Vagina (tissue), 2 donors: ENCODE results near the gene MSI2. TPM values are rescaled to one million over a fixed set of nuclear protein-coding genes. Genes with fewer than 3 reads are reported as not detected.

Source experiments
- DNase-seq, 2 donors: peaks; one replicate each; pipeline ENCODE4 v3.0.0-alpha.2; 2017; ENCODE audit errors: extremely low spot score in 2 of 2
- H3K27ac ChIP-seq: fragments of 200-600 bp; sonication (generic); one replicate; pipeline ENCODE4 v1.5.1; 2019
- H3K27me3 ChIP-seq: fragments of 200-600 bp; sonication (generic); one replicate; pipeline ENCODE4 v1.5.1; 2019
- H3K36me3 ChIP-seq, 2 donors: fragments of 200-600 bp; sonication (generic); one replicate each; pipeline ENCODE4 v1.5.1; 2017 to 2019
- H3K4me1 ChIP-seq: fragments of 200-600 bp; sonication (generic); one replicate; pipeline ENCODE4 v1.5.1; 2019
- H3K4me3 ChIP-seq, 2 donors: fragments of 200-600 bp; sonication (generic); 1 replicate in 1 of 2; 2 replicates in 1 of 2; pipeline ENCODE4 v1.5.1; 2016 to 2019
- H3K9me3 ChIP-seq: fragments of 200-600 bp; sonication (generic); one replicate; pipeline ENCODE4 v1.5.1; 2019
- POLR2A ChIP-seq, 2 donors: fragments of 450-650 bp; IDR thresholded peaks; one replicate each; pipeline ENCODE4 v1.6.1; 2017; ENCODE audit warnings: antibody characterized with exemption in 2 of 2, mild to moderate bottlenecking in 2 of 2, moderate library complexity in 2 of 2
- POLR2AphosphoS5 ChIP-seq, 2 donors: sonication (generic); formaldehyde crosslinking; IDR thresholded peaks; one replicate each; pipeline ENCODE4 v1.9.0; 2017; ENCODE audit warnings: antibody characterized with exemption in 2 of 2, mild to moderate bottlenecking in 2 of 2, low read depth in 1 of 2; ENCODE audit not compliant: insufficient read depth in 1 of 2
- intact Hi-C: fragments of 100-400 bp; cut with DNase I; formaldehyde crosslinking; loops from one replicate; pipeline ENCODE4 v1.15.1; 2023
- total RNA-seq: library from RNA; depleted of rRNA; stranded (reverse); fragments of >200 nt; gene quantifications from one replicate; pipeline ENCODE4 v1.2.3, GENCODE V29; 2016
- TF ChIP-seq, protein P1 (sequence below), 3 experiments: fragments of 450-650 bp in 2 of 3; fragments of 200-600 bp in 1 of 3; sonication (generic) in 1 of 3; IDR thresholded peaks; one replicate each; pipeline ENCODE4 v1.5.1; 2017 to 2019; ENCODE audit warnings: antibody characterized with exemption in 3 of 3, mild to moderate bottlenecking in 2 of 3, moderate library complexity in 2 of 3

MSI2 gene
- total RNA-seq, 1 donor from 2014 or later = 27.3 TPM

DNA sequence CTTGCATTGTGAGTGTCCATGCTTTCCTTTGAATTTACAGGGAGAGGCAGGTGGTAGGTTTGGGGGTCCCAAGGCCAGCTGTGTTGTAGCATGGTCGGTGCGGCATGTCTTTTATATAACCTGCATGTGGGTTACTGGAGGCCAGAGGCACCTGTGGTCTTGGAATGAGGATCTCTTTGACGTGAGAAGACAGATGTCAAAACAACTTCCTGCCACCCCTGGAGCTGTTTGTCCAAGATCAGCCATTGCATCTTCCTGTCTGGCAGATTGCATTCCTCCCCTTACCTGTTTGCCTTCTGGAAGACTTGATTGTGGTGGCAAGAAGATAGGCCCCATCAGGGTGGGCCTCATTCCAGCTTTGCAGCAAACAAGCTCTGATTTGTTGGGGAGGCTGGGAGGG lies 175.1 kb downstream of the MSI2 start:
- Histone ChIP-seq H3K36me3 (no peaks in the 10 kb centered on the region), H3K9me3 (no peaks in the 10 kb centered on the region), H3K27ac (no peak overlapping the region), H3K4me1 (no peaks in the 10 kb centered on the region), H3K4me3 (no peak overlapping the region), H3K27me3 (no peaks in the 10 kb centered on the region)
- DNase-seq = no peak
- TF ChIP-seq POLR2A (IDR thresholded peaks at IDR 0.05) (no peak), POLR2AphosphoS5 (IDR thresholded peaks at IDR 0.05; ENCODE audit: insufficient read depth in 1 of 2, low read depth in 1 of 2) (no peak)
- TF ChIP-seq, protein P1, sequence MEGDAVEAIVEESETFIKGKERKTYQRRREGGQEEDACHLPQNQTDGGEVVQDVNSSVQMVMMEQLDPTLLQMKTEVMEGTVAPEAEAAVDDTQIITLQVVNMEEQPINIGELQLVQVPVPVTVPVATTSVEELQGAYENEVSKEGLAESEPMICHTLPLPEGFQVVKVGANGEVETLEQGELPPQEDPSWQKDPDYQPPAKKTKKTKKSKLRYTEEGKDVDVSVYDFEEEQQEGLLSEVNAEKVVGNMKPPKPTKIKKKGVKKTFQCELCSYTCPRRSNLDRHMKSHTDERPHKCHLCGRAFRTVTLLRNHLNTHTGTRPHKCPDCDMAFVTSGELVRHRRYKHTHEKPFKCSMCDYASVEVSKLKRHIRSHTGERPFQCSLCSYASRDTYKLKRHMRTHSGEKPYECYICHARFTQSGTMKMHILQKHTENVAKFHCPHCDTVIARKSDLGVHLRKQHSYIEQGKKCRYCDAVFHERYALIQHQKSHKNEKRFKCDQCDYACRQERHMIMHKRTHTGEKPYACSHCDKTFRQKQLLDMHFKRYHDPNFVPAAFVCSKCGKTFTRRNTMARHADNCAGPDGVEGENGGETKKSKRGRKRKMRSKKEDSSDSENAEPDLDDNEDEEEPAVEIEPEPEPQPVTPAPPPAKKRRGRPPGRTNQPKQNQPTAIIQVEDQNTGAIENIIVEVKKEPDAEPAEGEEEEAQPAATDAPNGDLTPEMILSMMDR (IDR thresholded peaks at IDR 0.05) = no peak
- intact Hi-C loops = no loop called here

DNA sequence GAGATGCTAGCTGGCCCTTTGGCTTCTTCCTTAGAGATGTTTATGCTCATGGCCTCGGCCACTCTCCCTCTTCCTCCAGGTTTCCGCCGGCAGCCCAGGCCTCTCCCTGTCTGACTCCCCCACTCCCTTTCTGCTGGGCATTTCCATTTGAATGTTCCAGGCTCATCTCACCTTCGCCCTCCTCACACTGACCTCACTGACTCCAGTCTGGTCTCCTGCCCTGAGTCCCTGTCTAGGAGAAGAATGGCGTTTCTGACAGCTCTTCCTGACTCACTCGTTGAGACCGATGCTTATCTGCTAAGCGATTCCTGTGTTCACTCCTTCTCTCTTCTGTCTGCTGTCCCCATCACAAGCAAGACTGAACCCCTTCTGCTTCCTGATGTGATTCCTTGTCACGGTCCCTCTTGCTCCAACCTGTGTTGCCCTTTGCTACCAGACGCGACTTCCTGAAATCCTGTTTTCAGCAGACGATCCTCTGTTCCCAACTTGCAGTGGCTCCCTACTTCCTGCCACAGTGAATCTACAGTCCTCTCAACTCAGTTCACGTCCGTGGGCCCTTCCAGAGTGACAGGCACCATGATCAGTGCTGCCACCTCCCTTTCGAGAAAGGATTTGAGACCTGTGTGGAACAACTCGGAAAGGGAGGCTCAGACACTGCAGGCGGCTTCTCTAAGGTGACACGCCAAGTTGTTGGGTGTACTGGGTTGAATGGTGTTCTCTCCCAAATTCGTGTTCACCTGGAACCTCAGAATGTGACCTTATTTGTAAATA lies 176.4 kb downstream of the MSI2 start:
- Histone ChIP-seq H3K4me1 (no peaks in the 10 kb centered on the region), H3K9me3 (no peaks in the 10 kb centered on the region), H3K4me3 (no peak overlapping the region), H3K27ac (no peak overlapping the region), H3K27me3 (no peaks in the 10 kb centered on the region), H3K36me3 (no peaks in the 10 kb centered on the region)
- DNase-seq = no peak
- TF ChIP-seq, protein P1 (IDR thresholded peaks at IDR 0.05) = no peak
- no peak for TF ChIP-seq POLR2A (IDR thresholded peaks at IDR 0.05)
- TF ChIP-seq POLR2AphosphoS5 (IDR thresholded peaks at IDR 0.05; ENCODE audit: insufficient read depth in 1 of 2, low read depth in 1 of 2) = no peak
- intact Hi-C loops = no loop called here

DNA sequence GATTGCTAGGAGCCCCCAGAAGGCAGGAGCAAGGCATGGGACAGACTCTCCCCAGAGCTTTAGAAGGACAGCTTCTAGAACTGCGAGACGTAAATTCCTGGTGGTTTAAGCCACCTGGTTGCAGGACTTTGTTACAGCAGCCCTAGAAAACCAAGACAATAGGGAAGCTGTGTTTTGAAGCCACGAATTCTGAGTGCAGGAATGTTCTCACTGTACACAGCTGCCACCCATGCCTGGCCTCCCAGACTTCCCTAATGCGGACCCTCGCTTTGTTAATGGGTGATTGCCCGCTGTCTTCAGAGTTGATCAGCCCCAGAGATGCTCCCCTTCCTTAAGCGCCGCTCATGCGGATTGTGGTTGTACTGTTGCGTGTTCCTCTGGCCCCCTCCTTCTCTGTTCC lies 177.1 kb downstream of the MSI2 start:
- H3K27ac ChIP-seq = no peak overlapping the region
- intact Hi-C loops = no loop called here
- H3K9me3 ChIP-seq = no peaks in the 10 kb centered on the region
- H3K27me3 ChIP-seq = no peaks in the 10 kb centered on the region
- DNase-seq = no peak
- no peaks in the 10 kb centered on the region for H3K36me3 ChIP-seq
- no peak overlapping the region for H3K4me3 ChIP-seq
- TF ChIP-seq POLR2A (IDR thresholded peaks at IDR 0.05) = no peak
- TF ChIP-seq, protein P1 (IDR thresholded peaks at IDR 0.05) = no peak
- H3K4me1 ChIP-seq = no peaks in the 10 kb centered on the region

DNA sequence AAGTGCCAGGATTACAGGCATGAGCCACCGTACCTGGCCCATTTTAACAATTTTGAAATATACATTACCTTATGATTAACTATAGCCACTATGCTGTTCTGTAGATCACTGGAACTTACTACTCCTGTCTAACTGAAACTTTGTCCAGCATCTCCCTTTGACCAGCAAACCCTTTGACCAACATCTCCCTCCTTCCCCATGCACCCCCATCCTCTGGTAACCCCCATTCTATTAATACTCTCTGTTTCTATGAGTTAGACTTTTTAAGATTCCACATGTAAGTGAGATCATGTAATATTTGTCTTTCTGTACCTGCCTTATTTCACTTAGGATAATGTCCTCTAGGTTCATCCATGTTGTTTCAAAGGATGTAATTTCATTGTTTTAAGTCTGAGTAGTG lies 178.0 kb downstream of the MSI2 start:
- H3K4me3 ChIP-seq = no peak overlapping the region
- DNase-seq = no peak
- H3K9me3 ChIP-seq = no peaks in the 10 kb centered on the region
- H3K36me3 ChIP-seq = no peaks in the 10 kb centered on the region
- intact Hi-C loops = no loop called here
- no peaks in the 10 kb centered on the region for H3K4me1 ChIP-seq
- no peak overlapping the region for H3K27ac ChIP-seq
- no peaks in the 10 kb centered on the region for H3K27me3 ChIP-seq
- TF ChIP-seq, protein P1 (IDR thresholded peaks at IDR 0.05) = no peak
- TF ChIP-seq POLR2AphosphoS5 (IDR thresholded peaks at IDR 0.05; ENCODE audit: insufficient read depth in 1 of 2, low read depth in 1 of 2) = no peak
- TF ChIP-seq POLR2A (IDR thresholded peaks at IDR 0.05) = no peak

DNA sequence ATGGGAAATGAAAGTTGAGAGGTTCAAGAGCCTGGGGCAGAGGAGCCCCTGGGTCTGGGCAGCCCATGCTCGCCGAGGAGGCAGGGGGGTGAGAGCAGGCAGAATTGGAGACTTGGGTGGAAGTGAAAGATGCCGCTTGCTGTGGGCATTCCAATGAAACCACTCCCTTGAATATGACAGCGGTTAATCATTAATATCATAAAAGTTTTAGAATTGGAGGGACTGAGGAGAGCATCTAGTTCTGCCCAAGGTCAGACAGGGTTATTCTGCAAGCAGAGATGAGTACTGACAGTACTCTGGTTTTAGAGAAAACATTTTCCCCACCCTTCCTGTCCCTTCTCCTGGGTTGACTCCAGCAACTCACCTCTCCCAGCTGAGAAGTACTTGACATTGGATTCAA lies 180.2 kb downstream of the MSI2 start:
- Histone ChIP-seq H3K4me1 (peaks cover 12% of the 10 kb centered on the region), H3K36me3 (no peaks in the 10 kb centered on the region), H3K9me3 (no peaks in the 10 kb centered on the region), H3K27ac (no peak overlapping the region), H3K4me3 (no peak overlapping the region), H3K27me3 (no peaks in the 10 kb centered on the region)
- DNase-seq = no peak
- intact Hi-C loops = no loop called here
- TF ChIP-seq, protein P1 (IDR thresholded peaks at IDR 0.05) = no peak
- no peak for TF ChIP-seq POLR2AphosphoS5 (IDR thresholded peaks at IDR 0.05; ENCODE audit: insufficient read depth in 1 of 2, low read depth in 1 of 2)
